ENCODE data around the gene IL20RA.
A peak's percentile ranks its signal among the peaks of the same experiment; 100 is the strongest.
"Not testable (repeated sequence)": the region's sequence is repeated elsewhere in the genome, so short reads cannot be mapped to it uniquely, and the experiment has no call there.

The IL20RA gene

DNA sequence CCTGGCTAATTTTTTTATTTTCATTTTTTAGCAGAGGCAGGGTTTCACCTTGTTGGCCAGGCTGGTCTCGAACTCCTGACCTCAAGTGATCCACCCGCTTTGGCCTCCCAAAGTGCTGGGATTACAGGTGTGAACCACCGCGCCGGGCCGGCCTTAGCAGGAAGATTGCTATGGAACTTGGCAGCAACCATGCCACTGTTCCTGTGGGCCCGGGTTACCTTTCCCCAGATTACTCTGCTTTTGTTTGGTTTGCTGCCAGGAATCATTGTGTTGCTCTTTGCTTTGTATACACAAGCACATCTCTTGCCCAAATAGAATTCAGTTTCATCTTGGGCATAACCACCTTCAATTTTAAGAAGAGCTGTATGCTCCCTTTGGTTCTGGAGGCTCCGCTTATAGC, 71.0 kb downstream of the IL20RA start:
- DNase-seq (ENCODE audit: low read depth in 2 of 2) = not testable (repeated sequence)

DNA sequence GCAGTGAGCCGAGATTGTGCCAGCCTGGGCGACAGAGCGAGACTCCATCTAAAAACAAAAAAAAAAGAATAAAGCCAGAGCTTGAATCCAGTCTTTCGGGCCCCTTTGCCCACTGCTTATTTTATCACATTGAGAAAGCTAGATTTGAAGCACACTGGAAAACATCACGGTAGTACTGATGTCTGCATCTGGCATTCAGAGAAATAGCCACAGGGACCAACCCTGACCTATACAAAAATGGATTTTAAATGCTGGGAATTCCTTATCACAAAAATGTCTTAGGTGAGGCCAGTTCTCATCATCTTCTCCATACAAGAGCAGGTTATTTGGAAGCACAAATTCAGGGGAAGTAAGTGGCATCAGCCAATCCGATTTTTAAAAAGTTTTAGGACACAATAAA, 73.2 kb downstream of the IL20RA start:
- DNase-seq (ENCODE audit: low read depth in 2 of 2) = no peak

GRCh38 chr6:136969930-136970329, 74.8 kb downstream of the IL20RA start:
- no peak for DNase-seq (ENCODE audit: low read depth in 2 of 2)

GRCh38 chr6:136969433-136969832, 75.3 kb downstream of the IL20RA start:
- no peak for DNase-seq (ENCODE audit: low read depth in 2 of 2)

DNA sequence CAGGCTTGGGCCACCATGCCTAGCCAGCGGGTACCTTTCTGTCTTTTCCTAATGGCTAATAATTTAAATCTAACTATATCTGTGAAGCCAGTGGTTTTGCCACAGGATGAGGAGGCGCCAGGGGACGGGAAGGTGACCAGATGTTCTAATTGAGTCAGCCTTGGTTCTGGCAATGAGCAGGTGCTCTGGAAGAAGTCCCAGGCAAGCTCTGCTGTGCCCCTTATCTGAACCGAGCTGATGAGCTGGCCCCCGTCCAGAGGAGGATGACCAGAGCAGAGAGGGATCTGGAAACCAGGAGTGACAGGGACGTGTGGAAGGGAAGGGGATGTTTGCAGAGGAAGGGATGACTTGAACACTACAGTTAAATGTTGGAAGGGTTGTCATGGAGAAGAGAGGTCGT, 75.9 kb downstream of the IL20RA start:
- DNase-seq (ENCODE audit: low read depth in 2 of 2) = no peak

- DNase-seq (ENCODE audit: low read depth in 2 of 2) = peak; percentile 23 to 35
These were observed 76.7 kb downstream of the IL20RA start for GRCh38 chr6:136967876-136968752.

GRCh38 chr6:136964398-136964797, 80.4 kb downstream of the IL20RA start:
- no peak for DNase-seq (ENCODE audit: low read depth in 2 of 2)

DNA sequence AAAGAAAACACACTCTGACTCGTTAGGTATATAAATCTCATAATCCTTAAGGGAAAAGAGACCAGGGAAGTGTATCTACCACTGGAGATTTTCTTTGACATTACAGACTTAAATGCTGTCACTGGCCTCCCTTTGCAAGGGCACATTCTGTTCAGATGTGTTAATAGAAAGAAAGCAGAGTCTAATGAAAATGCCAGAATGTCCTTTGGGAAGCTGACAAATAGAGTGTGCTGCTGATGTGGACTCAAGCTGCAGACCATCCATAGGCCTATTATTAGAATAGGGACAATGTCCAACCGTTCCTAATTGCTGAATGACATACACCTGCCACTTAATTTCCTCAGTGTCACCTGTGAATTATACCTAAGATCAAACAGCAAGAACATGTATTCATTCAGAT, 81.5 kb downstream of the IL20RA start:
- no peak for DNase-seq (ENCODE audit: low read depth in 2 of 2)

DNA sequence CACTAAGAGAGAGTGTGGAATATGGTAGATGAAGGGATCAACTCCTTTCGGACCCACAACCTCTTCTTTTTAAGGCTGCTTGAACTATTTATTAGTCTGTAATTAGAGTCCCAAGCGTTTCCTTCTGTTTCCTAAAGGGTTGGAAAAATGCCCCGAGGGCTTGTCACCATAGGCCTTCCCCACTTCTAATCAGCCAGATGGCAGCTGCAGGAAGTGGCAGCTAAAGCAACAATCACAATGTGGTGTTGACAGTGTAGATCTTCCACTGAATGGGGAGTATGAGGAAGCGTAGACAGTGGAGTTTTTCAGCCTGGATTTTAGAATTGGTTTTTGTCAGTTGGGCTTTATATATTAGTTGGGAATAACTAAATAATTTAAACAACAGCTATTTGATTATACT, 82.1 kb downstream of the IL20RA start:
- no peak for DNase-seq (ENCODE audit: low read depth in 2 of 2)

DNA sequence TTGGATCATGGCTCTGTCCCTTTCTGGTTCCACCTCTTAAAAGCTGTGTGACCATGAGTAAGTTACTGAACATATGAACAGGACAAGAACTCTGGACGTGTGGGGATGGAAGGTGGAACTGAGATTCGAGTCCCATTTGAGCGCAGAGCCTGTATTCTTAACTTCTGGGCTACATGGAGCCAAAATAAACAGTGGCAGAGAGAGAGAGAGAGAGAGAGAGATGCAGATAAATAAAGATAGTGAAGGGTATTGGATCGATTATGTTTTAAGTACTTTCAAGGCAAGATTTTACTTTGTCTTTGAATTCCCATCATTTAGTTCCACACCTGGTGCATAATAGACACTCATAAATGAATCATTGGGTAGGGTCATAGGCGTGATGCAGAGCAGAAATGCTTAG, 82.9 kb downstream of the IL20RA start:
- DNase-seq (ENCODE audit: low read depth in 2 of 2) = no peak

DNA sequence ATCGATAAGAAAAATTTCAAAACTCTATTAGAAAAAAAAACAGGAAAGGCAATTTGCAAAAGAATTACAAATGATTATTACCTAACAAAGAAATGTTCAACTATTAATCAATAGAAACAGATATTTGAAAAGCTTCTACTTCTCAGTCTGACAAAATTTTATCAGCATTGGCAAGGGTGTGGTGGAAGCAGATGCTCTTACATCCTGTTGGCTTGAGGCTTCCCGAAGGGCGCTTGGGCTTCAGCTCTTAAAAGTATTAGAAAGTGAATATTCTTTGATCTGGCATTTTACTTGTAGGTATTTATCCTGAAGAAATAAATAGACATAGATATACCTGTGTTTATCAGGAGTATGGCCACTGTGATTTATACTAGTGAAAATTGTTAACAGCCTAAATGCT, 84.0 kb downstream of the IL20RA start:
- no peak for DNase-seq (ENCODE audit: low read depth in 2 of 2)

GRCh38 chr6:136959935-136960334, 84.8 kb downstream of the IL20RA start:
- DNase-seq (ENCODE audit: low read depth in 2 of 2) = not testable (repeated sequence)

DNA sequence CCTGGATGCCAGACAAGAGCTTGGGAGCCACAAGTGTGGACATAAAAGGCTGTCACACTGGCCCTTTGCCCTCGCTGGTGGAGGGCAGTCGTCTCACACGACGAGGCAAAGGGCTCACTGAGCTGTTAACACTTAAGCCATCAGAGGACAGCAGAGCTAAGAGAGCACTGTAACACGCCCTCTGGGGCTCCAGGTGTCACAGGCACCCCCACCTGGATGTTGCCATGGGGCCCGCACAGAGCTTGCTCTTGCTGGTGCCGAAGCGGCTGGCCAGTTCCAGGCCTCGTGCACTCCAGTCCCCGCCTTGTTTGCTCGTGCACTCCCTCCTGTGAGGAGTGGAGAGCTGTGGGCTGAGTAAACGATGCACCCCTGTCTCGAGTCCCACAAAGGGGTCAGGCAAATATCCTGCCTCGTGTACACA, 85.3 kb downstream of the IL20RA start:
- no peak for DNase-seq (ENCODE audit: low read depth in 2 of 2)

GRCh38 chr6:136958168-136958567, 86.6 kb downstream of the IL20RA start:
- DNase-seq (ENCODE audit: low read depth in 2 of 2) = no peak

DNA sequence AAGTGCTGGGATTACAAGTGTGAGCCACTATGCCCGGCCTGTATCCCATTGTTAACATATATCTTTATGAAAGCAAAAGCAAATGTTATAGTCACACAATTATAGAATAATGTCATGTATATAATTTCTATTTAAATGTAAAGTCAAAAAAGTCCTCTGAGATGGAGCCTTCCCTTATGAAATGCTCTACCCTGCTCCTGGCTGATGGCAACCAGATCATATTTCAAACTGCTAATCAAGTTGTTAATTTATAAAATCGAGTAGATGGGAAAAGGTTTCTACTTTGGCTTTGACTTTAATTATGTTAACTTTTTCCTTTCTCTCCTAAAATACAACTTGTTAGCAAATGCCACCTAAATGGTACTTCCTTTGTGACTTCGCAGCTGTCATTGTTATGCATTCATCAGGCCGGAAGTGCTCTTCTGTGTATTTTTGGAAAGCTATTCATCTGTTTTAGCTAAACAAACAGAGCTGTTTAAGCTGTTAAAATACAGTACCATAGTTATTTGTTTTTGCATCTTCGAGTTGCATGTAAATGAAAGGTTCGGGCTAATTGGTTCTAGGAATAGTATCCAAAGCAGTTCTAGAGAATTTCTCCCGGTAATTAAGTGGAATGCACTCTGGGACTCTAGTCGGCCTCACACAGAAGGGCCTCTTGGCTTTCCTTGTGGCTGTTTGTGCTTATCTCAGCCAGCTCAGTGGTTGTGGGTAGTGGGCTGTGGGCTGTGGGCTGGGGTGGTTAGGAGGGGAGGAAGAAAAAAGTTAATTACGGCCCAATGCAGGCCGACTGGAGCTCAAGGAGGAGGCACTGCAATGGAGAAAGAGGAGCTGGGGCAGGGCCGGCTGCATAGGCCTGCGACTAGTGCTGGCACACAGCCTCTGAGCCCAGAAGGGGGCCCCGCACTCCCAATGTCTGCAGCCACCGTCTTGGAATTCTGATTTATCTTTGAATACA, 87.9 kb downstream of the IL20RA start:
- DNase-seq (ENCODE audit: low read depth in 2 of 2) = no peak

DNA sequence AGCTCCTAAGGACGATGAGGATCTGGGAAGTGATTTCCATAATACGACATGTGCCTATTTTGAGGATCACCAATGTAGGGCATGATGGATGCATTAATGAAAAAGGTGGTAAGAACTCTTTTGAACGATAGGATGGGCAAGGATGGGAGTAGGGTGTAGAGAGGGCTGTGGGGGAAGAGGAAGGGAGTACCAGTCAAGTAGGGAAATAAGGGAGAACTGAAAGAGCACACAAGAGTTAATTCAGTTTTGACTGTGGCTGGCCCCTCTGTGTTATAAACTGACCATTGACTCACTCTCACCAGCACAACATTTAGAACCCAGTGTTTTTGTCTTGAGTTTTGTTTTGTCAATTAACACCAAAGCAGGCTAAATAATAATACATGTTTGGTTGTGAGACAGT, 89.6 kb downstream of the IL20RA start:
- DNase-seq (ENCODE audit: low read depth in 2 of 2) = no peak

DNA sequence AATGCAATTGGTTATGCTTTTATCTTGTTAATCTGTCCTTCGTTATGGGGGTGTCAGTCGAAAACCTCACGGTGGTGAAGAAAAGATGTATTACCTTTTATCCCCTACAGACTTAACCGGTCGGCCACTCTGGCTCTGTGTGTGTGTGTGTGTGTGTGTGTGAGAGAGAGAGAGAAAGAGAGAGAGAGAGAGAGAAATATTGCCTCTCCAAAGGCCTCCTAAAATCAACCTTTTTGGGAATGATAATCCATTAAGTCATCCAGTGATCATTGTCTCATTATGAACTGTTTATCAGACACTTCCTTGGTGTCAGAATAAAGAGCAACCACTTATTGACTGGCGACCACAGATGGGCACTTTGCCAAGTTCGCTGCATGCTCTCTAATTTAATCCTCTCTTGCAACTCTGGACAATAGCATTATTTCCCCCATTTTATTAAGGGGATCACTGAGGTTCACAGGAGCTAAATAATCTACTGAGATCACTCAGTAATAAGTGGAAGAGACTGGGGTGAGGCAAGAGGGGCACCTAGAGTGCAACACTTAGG, 92.0 kb downstream of the IL20RA start:
- no peak for DNase-seq (ENCODE audit: low read depth in 2 of 2)

- no peak for DNase-seq (ENCODE audit: low read depth in 2 of 2)
These were observed 94.2 kb downstream of the IL20RA start for GRCh38 chr6:136950436-136951126.

All from stimulated activated CD4-positive, alpha-beta T cell treated with anti-CD3 and anti-CD28 coated beads, Interleukin-1b, Interleukin-23, amount 100 ng/mL, for 1 hour (primary cell).